Activated T-cell treated with anti-CD3 and anti-CD28 coated beads, Interleukin-2, amount 50 U/mL, for 24 hours (primary cell): Measurements from ENCODE around the gene KLK6.
"Not testable (repeated sequence)": the region's sequence is repeated elsewhere in the genome, so short reads cannot be mapped to it uniquely, and the experiment has no call there.

ENCODE experiments used
- DNase-seq: peaks from one replicate; pipeline ENCODE4 v3.0.0-alpha.2; 2020
- H3K27ac Mint-ChIP-seq: 2 replicates; pipeline ENCODE4 v1.8.0; 2020; ENCODE audit warnings: mild to moderate bottlenecking, mixed read lengths
- H3K27me3 Mint-ChIP-seq: 2 replicates; pipeline ENCODE4 v1.8.0; 2020; ENCODE audit warnings: mixed read lengths
- H3K36me3 Mint-ChIP-seq: 2 replicates; pipeline ENCODE4 v1.8.0; 2020; ENCODE audit warnings: low read depth, mixed read lengths
- H3K4me1 Mint-ChIP-seq: 2 replicates; pipeline ENCODE4 v1.8.0; 2020; ENCODE audit warnings: low read depth, mixed read lengths
- H3K4me3 Mint-ChIP-seq: 2 replicates; pipeline ENCODE4 v1.8.0; 2020; ENCODE audit warnings: mild to moderate bottlenecking, moderate library complexity, mixed read lengths
- H3K9me3 Mint-ChIP-seq: 2 replicates; pipeline ENCODE4 v1.8.0; 2020; ENCODE audit warnings: mixed read lengths

KLK6 gene

GRCh38 chr19:50977626-50978025 lies 8.2 kb upstream of the KLK6 start:
- Mint-ChIP-seq H3K9me3 (no peaks in the 10 kb centered on the region), H3K27ac (no peak overlapping the region), H3K4me3 (no peak overlapping the region), H3K36me3 (no peaks in the 10 kb centered on the region), H3K4me1 (no peaks in the 10 kb centered on the region), H3K27me3 (peaks cover 70% of the 10 kb centered on the region)
- no peak for DNase-seq

- Mint-ChIP-seq H3K4me1 (no peaks in the 10 kb centered on the region), H3K36me3 (no peaks in the 10 kb centered on the region), H3K27me3 (peaks cover 68% of the 10 kb centered on the region), H3K4me3 (no peak overlapping the region), H3K27ac (no peak overlapping the region), H3K9me3 (no peaks in the 10 kb centered on the region)
- no peak for DNase-seq
These were observed 6.4 kb upstream of the KLK6 start for GRCh38 chr19:50975766-50976165.

- no peak for DNase-seq
- no peaks in the 10 kb centered on the region for H3K36me3 Mint-ChIP-seq
- no peak overlapping the region for H3K27ac Mint-ChIP-seq
- H3K9me3 Mint-ChIP-seq: no peaks in the 10 kb centered on the region
- H3K4me3 Mint-ChIP-seq: no peak overlapping the region
- no peaks in the 10 kb centered on the region for H3K4me1 Mint-ChIP-seq
- peaks cover 68% of the 10 kb centered on the region for H3K27me3 Mint-ChIP-seq
These were observed 5.5 kb upstream of the KLK6 start for GRCh38 chr19:50974702-50975556.

- DNase-seq: no peak
- H3K9me3 Mint-ChIP-seq: no peaks in the 10 kb centered on the region
- no peaks in the 10 kb centered on the region for H3K4me1 Mint-ChIP-seq
- H3K27me3 Mint-ChIP-seq: peaks cover 69% of the 10 kb centered on the region
- H3K27ac Mint-ChIP-seq: no peak overlapping the region
- H3K4me3 Mint-ChIP-seq: no peak overlapping the region
- H3K36me3 Mint-ChIP-seq: no peaks in the 10 kb centered on the region
These were observed 3.5 kb upstream of the KLK6 start for GRCh38 chr19:50972795-50973376.

GRCh38 chr19:50969810-50970209 lies 419 bp upstream of the KLK6 start:
- not testable (repeated sequence) for H3K27ac Mint-ChIP-seq, H3K9me3 Mint-ChIP-seq, H3K36me3 Mint-ChIP-seq, H3K4me1 Mint-ChIP-seq, DNase-seq, H3K4me3 Mint-ChIP-seq
- peaks cover 65% of the 10 kb centered on the region for H3K27me3 Mint-ChIP-seq

GRCh38 chr19:50968716-50969412 lies 527 bp downstream of the KLK6 start:
- DNase-seq: no peak
- no peaks in the 10 kb centered on the region for H3K4me1 Mint-ChIP-seq
- peaks cover 59% of the 10 kb centered on the region for H3K27me3 Mint-ChIP-seq
- no peak overlapping the region for H3K27ac Mint-ChIP-seq
- H3K9me3 Mint-ChIP-seq: no peaks in the 10 kb centered on the region
- H3K4me3 Mint-ChIP-seq: no peak overlapping the region
- no peaks in the 10 kb centered on the region for H3K36me3 Mint-ChIP-seq

- no peak for DNase-seq
- Mint-ChIP-seq H3K4me1 (no peaks in the 10 kb centered on the region), H3K27ac (no peak overlapping the region), H3K27me3 (peaks cover 56% of the 10 kb centered on the region), H3K4me3 (no peak overlapping the region), H3K9me3 (no peaks in the 10 kb centered on the region), H3K36me3 (no peaks in the 10 kb centered on the region)
These were observed 1.3 kb downstream of the KLK6 start for GRCh38 chr19:50967929-50968715.

GRCh38 chr19:50964266-50964665 lies 5.1 kb downstream of the KLK6 start:
- peaks cover 41% of the 10 kb centered on the region for H3K27me3 Mint-ChIP-seq
- H3K4me3 Mint-ChIP-seq: no peak overlapping the region
- no peaks in the 10 kb centered on the region for H3K36me3 Mint-ChIP-seq
- H3K27ac Mint-ChIP-seq: no peak overlapping the region
- no peaks in the 10 kb centered on the region for H3K4me1 Mint-ChIP-seq
- no peak for DNase-seq
- H3K9me3 Mint-ChIP-seq: no peaks in the 10 kb centered on the region

GRCh38 chr19:50963381-50963780 lies 6.0 kb downstream of the KLK6 start:
- DNase-seq: no peak
- Mint-ChIP-seq H3K27me3 (peaks cover 46% of the 10 kb centered on the region), H3K4me1 (no peaks in the 10 kb centered on the region), H3K27ac (no peak overlapping the region), H3K9me3 (no peaks in the 10 kb centered on the region), H3K4me3 (no peak overlapping the region), H3K36me3 (no peaks in the 10 kb centered on the region)

GRCh38 chr19:50962245-50962644 lies 7.1 kb downstream of the KLK6 start:
- Mint-ChIP-seq H3K27ac (no peak overlapping the region), H3K27me3 (peaks cover 51% of the 10 kb centered on the region), H3K9me3 (no peaks in the 10 kb centered on the region), H3K36me3 (no peaks in the 10 kb centered on the region), H3K4me3 (no peak overlapping the region), H3K4me1 (no peaks in the 10 kb centered on the region)
- DNase-seq: no peak

- Mint-ChIP-seq H3K4me1 (no peaks in the 10 kb centered on the region), H3K4me3 (no peak overlapping the region), H3K36me3 (no peaks in the 10 kb centered on the region), H3K27ac (no peak overlapping the region), H3K27me3 (peaks cover 35% of the 10 kb centered on the region), H3K9me3 (no peaks in the 10 kb centered on the region)
- DNase-seq: no peak
These were observed 9.5 kb downstream of the KLK6 start for GRCh38 chr19:50959731-50960500.

- Mint-ChIP-seq H3K4me3 (no peak overlapping the region), H3K9me3 (no peaks in the 10 kb centered on the region), H3K4me1 (no peaks in the 10 kb centered on the region), H3K27ac (no peak overlapping the region), H3K27me3 (peaks cover 31% of the 10 kb centered on the region), H3K36me3 (no peaks in the 10 kb centered on the region)
- DNase-seq: no peak
These were observed 11.8 kb downstream of the KLK6 start for GRCh38 chr19:50957587-50957986.

- peaks cover 37% of the 10 kb centered on the region for H3K27me3 Mint-ChIP-seq
- H3K27ac Mint-ChIP-seq: no peak within 1 kb of the TSS
- H3K4me3 Mint-ChIP-seq: no peak within 1 kb of the TSS
- H3K4me1 Mint-ChIP-seq: no peaks in the 10 kb centered on the region
- no peaks in the 10 kb centered on the region for H3K36me3 Mint-ChIP-seq
- no peak for DNase-seq
- no peaks in the 10 kb centered on the region for H3K9me3 Mint-ChIP-seq
These were observed 16.5 kb downstream of the KLK6 start, which contains the start of gene KLK5 for GRCh38 chr19:50952910-50953309. TSS of gene KLK5 (minus strand) at chr19:50953038. CDS start at chr19:50952657, 381 bp downstream.

GRCh38 chr19:50949861-50950260 lies 19.5 kb downstream of the KLK6 start:
- Mint-ChIP-seq H3K27ac (no peak overlapping the region), H3K27me3 (peaks cover 32% of the 10 kb centered on the region), H3K4me3 (no peak overlapping the region), H3K36me3 (no peaks in the 10 kb centered on the region), H3K4me1 (no peaks in the 10 kb centered on the region), H3K9me3 (no peaks in the 10 kb centered on the region)
- DNase-seq: no peak
